Testis (tissue), 3 donors: ENCODE results near the gene RASA4B. TPM values are rescaled to one million over a fixed set of nuclear protein-coding genes. Genes with fewer than 3 reads are reported as not detected.
"Not testable (repeated sequence)": the region's sequence is repeated elsewhere in the genome, so short reads cannot be mapped to it uniquely, and the experiment has no call there.

Experiments used
- DNase-seq: peaks from one replicate; pipeline ENCODE4 v3.0.0-alpha.2; 2019
- H3K27ac ChIP-seq, 2 donors: fragments of 200-600 bp; sonication (generic); one replicate each; pipeline ENCODE4 v1.5.1; 2019
- H3K27me3 ChIP-seq: fragments of 200-600 bp; sonication (generic); one replicate; pipeline ENCODE4 v1.5.1; 2019
- H3K36me3 ChIP-seq: fragments of 200-600 bp; sonication (generic); one replicate; pipeline ENCODE4 v1.5.1; 2017; ENCODE audit warnings: low read depth; ENCODE audit errors: missing control alignments
- H3K4me1 ChIP-seq: fragments of 200-600 bp; sonication (generic); one replicate; pipeline ENCODE4 v1.5.1; 2019
- H3K4me3 ChIP-seq, 2 donors: fragments of 200-600 bp; sonication (generic); one replicate each; pipeline ENCODE4 v1.5.1; 2017 to 2019
- H3K9me3 ChIP-seq: fragments of 200-600 bp; sonication (generic); one replicate; pipeline ENCODE4 v1.5.1; 2017
- CTCF ChIP-seq, 3 experiments: fragments of 450-650 bp in 2 of 3; fragments of 200-600 bp in 1 of 3; sonication (generic) in 1 of 3; IDR thresholded peaks; one replicate each; pipeline ENCODE4 v1.5.1; 2016 to 2019; ENCODE audit warnings: antibody characterized with exemption in 3 of 3, mild to moderate bottlenecking in 2 of 3, moderate library complexity in 1 of 3
- WGBS, 2 donors: methylation state at CpG; one replicate each; pipeline ENCODE4 v1.1.5; 2018; 5-methylcytosine and 5-hydroxymethylcytosine counted together
- intact Hi-C: fragments of 100-400 bp; cut with DNase I; formaldehyde crosslinking; loops from one replicate; pipeline ENCODE4 v1.15.1; 2023; ENCODE audit warnings: low total_unique reads
- polyA plus RNA-seq: library from polyadenylated mRNA; stranded (reverse); fragments of 350-450 nt; fragmentation: Illumina TruSeq; extraction: RNeasy Lipid Tissue Mini Kit (QIAGEN cat#74804); gene quantifications from one replicate; pipeline ENCODE4 v1.2.3, GENCODE V29; 2014; ENCODE audit warnings: low read depth, low replicate concordance; ENCODE audit not compliant: insufficient read depth
- total RNA-seq, 2 donors: library from RNA; depleted of rRNA; stranded (reverse); fragments of >200 nt; gene quantifications; one replicate each; pipeline ENCODE4 v1.2.3, GENCODE V29; 2016

The RASA4B gene
- total and polyA plus RNA-seq, 3 donors from 2014 or later: 11.5 to 18.5 (median 15.7) TPM

- H3K4me3 ChIP-seq, DNase-seq, H3K27me3 ChIP-seq, H3K27ac ChIP-seq, H3K36me3 ChIP-seq, intact Hi-C loops, H3K4me1 ChIP-seq, H3K9me3 ChIP-seq: not testable (repeated sequence)
- WGBS, 2 donors: no CpG with 5 or more reads among the region's 10 CpGs
These were observed 35.6 kb downstream of the RASA4B start for GRCh38 chr7:102481962-102482361.

- H3K4me3 ChIP-seq, H3K9me3 ChIP-seq, H3K4me1 ChIP-seq, H3K27ac ChIP-seq, H3K27me3 ChIP-seq, intact Hi-C loops, H3K36me3 ChIP-seq: not testable (repeated sequence)
- 16 to 29% methylated on average over 8 of the region's 11 CpGs for WGBS, 2 donors
- DNase-seq: peak; percentile 69
- TF ChIP-seq CTCF (IDR thresholded peaks at IDR 0.05): peak in 1 of 3 experiments; percentile 35
These were observed 37.5 kb downstream of the RASA4B start for GRCh38 chr7:102479982-102480637.

GRCh38 chr7:102479209-102479584, 38.4 kb downstream of the RASA4B start:
- H3K9me3 ChIP-seq, H3K4me1 ChIP-seq, H3K4me3 ChIP-seq, H3K36me3 ChIP-seq, H3K27me3 ChIP-seq, H3K27ac ChIP-seq, intact Hi-C loops, DNase-seq: not testable (repeated sequence)
- no CpG with 5 or more reads among the region's 10 CpGs for WGBS, 2 donors

GRCh38 chr7:102478314-102479208, 39.0 kb downstream of the RASA4B start, which contains the start of gene POLR2J:
POLR2J (minus strand) TSS chr7:102478922; CDS start chr7:102478860, 62 bp downstream.
- intact Hi-C loops, H3K27me3 ChIP-seq, H3K27ac ChIP-seq, H3K9me3 ChIP-seq, H3K4me1 ChIP-seq, H3K36me3 ChIP-seq: not testable (repeated sequence)
- peak; percentile 92 for DNase-seq
- peak in 2 of 3 experiments; percentile 41 to 42 for TF ChIP-seq CTCF (IDR thresholded peaks at IDR 0.05)
- WGBS, 2 donors: 0% methylated on average over 28 of the region's 72 CpGs; no CpG with 5 or more reads in 1 of the 2 donors
- H3K4me3 ChIP-seq: peak within 1 kb of the TSS; percentile 32 to 61

GRCh38 chr7:102474736-102475435, 42.7 kb downstream of the RASA4B start:
- WGBS, 2 donors: 86% methylated on average over 7 of the region's 19 CpGs; no CpG with 5 or more reads in 1 of the 2 donors
- H3K27me3 ChIP-seq, H3K27ac ChIP-seq, H3K36me3 ChIP-seq, intact Hi-C loops, H3K4me3 ChIP-seq, H3K4me1 ChIP-seq, H3K9me3 ChIP-seq: not testable (repeated sequence)
- peak; percentile 10 for DNase-seq

GRCh38 chr7:102474116-102474515, 43.5 kb downstream of the RASA4B start:
- H3K27me3 ChIP-seq, H3K27ac ChIP-seq, H3K36me3 ChIP-seq, H3K4me1 ChIP-seq, H3K4me3 ChIP-seq, H3K9me3 ChIP-seq, intact Hi-C loops: not testable (repeated sequence)
- WGBS, 2 donors: 83% methylated on average over 4 of the region's 14 CpGs; no CpG with 5 or more reads in 1 of the 2 donors
- peak; percentile 6 for DNase-seq
